Osteoblast (primary cell): ENCODE results near the gene B4GALNT1. TPM values are rescaled to one million over a fixed set of nuclear protein-coding genes. Genes with fewer than 3 reads are reported as not detected.
"Not testable (repeated sequence)": the region's sequence is repeated elsewhere in the genome, so short reads cannot be mapped to it uniquely, and the experiment has no call there.

Source experiments
- DNase-seq: peaks from one replicate; pipeline ENCODE4 v3.0.0; 2011; ENCODE audit warnings: low spot score, mixed read lengths; ENCODE audit not compliant: insufficient read length; ENCODE audit errors: missing footprints
- H2AFZ ChIP-seq: 2 replicates; pipeline ENCODE4 v1.6.0; 2011; ENCODE audit warnings: mild to moderate bottlenecking, low read length
- H3K27ac ChIP-seq: 2 replicates; pipeline ENCODE4 v1.5.1; 2011; ENCODE audit warnings: mild to moderate bottlenecking, low read depth, low read length, moderate library complexity
- H3K27me3 ChIP-seq: 2 replicates; pipeline ENCODE4 v1.6.0; 2012; ENCODE audit warnings: mild to moderate bottlenecking, control low read depth, inconsistent platforms, low read length, moderate library complexity; ENCODE audit not compliant: insufficient read depth
- H3K36me3 ChIP-seq: 2 replicates; pipeline ENCODE4 v1.5.1; 2011; ENCODE audit warnings: mild to moderate bottlenecking, low read length, control low read depth, moderate library complexity; ENCODE audit not compliant: insufficient read depth
- H3K4me1 ChIP-seq: 2 replicates; pipeline ENCODE4 v1.5.1; 2011; ENCODE audit warnings: mild to moderate bottlenecking, low read length, control low read depth, moderate library complexity; ENCODE audit not compliant: insufficient read depth
- H3K4me2 ChIP-seq: 2 replicates; pipeline ENCODE4 v1.6.0; 2011; ENCODE audit warnings: mild to moderate bottlenecking, low read length; ENCODE audit not compliant: insufficient read depth
- H3K4me3 ChIP-seq: fragments of 200-600 bp; sonication (generic); 3 replicates; pipeline ENCODE4 v1.5.1; 2012; ENCODE audit warnings: mild to moderate bottlenecking, low read length, inconsistent platforms; ENCODE audit not compliant: insufficient read depth
- H3K79me2 ChIP-seq: 2 replicates; pipeline ENCODE4 v1.6.0; 2012; ENCODE audit warnings: mild to moderate bottlenecking, low read length, control low read depth, inconsistent platforms; ENCODE audit not compliant: insufficient read depth
- H3K9me3 ChIP-seq: 2 replicates; pipeline ENCODE4 v1.5.1; 2011; ENCODE audit warnings: low read depth, low read length, control low read depth
- H4K20me1 ChIP-seq: 2 replicates; pipeline ENCODE4 v1.6.0; 2012; ENCODE audit warnings: mild to moderate bottlenecking, low read length, control low read depth; ENCODE audit not compliant: insufficient read depth
- CTCF ChIP-seq: IDR thresholded peaks from 2 replicates; pipeline ENCODE4 v1.5.1; 2011; ENCODE audit warnings: mild to moderate bottlenecking, low read depth, low read length, moderate library complexity; ENCODE audit errors: extremely low read depth
- total RNA-seq: library from RNA; depleted of rRNA; stranded (reverse); fragments of >200 nt; gene quantifications from 2 replicates; pipeline ENCODE4 v1.2.3, GENCODE V29; 2012

Gene B4GALNT1
- total RNA-seq, 1 donor, result 1.1 TPM

GRCh38 chr12:57655541-57656240, 22.7 kb upstream of the B4GALNT1 start:
- no peak overlapping the region for H3K4me3 ChIP-seq
- H3K9me3 ChIP-seq, result no peaks in the 10 kb centered on the region
- no peaks in the 10 kb centered on the region for H3K27me3 ChIP-seq
- no peaks in the 10 kb centered on the region for H3K4me1 ChIP-seq
- no peaks in the 10 kb centered on the region for H4K20me1 ChIP-seq
- no peak for DNase-seq
- no peak overlapping the region for H2AFZ ChIP-seq
- TF ChIP-seq CTCF, result no peak
- no peaks in the 10 kb centered on the region for H3K79me2 ChIP-seq
- H3K4me2 ChIP-seq, result no peak overlapping the region
- no peak overlapping the region for H3K27ac ChIP-seq
- H3K36me3 ChIP-seq, result no peaks in the 10 kb centered on the region

- H3K36me3 ChIP-seq, result no peaks in the 10 kb centered on the region
- H2AFZ ChIP-seq, result no peak overlapping the region
- H3K79me2 ChIP-seq, result no peaks in the 10 kb centered on the region
- H3K4me3 ChIP-seq, result no peak overlapping the region
- no peak overlapping the region for H3K27ac ChIP-seq
- H3K4me1 ChIP-seq, result no peaks in the 10 kb centered on the region
- no peaks in the 10 kb centered on the region for H4K20me1 ChIP-seq
- H3K27me3 ChIP-seq, result no peaks in the 10 kb centered on the region
- H3K9me3 ChIP-seq, result no peaks in the 10 kb centered on the region
- DNase-seq, result no peak
- no peak for TF ChIP-seq CTCF
- no peak overlapping the region for H3K4me2 ChIP-seq
Observed at GRCh38 chr12:57654042-57654441, 21.0 kb upstream of the B4GALNT1 start.

GRCh38 chr12:57646659-57647049, 13.7 kb upstream of the B4GALNT1 start:
- H3K4me2 ChIP-seq, result not testable (repeated sequence)

GRCh38 chr12:57645990-57646658, 13.1 kb upstream of the B4GALNT1 start:
- H3K4me2 ChIP-seq, H3K79me2 ChIP-seq, H3K27me3 ChIP-seq, H3K4me1 ChIP-seq, H3K36me3 ChIP-seq, H3K27ac ChIP-seq, H2AFZ ChIP-seq, H4K20me1 ChIP-seq, H3K4me3 ChIP-seq, H3K9me3 ChIP-seq, DNase-seq: not testable (repeated sequence)

More at GRCh38 chr12:57646659-57647049, 13.7 kb upstream of the B4GALNT1 start:
- H3K27me3 ChIP-seq, H3K4me1 ChIP-seq, H3K79me2 ChIP-seq, H2AFZ ChIP-seq, DNase-seq, H4K20me1 ChIP-seq, H3K27ac ChIP-seq, H3K4me3 ChIP-seq, H3K36me3 ChIP-seq, H3K9me3 ChIP-seq: not testable (repeated sequence)
